HG03457 (cell line): ENCODE measurements around the gene BMPR1B.
"Not testable (repeated sequence)": the region's sequence is repeated elsewhere in the genome, so short reads cannot be mapped to it uniquely, and the experiment has no call there.

ENCODE experiments used
- ATAC-seq: cut with Tn5 transposase; IDR thresholded peaks from one replicate; pipeline ENCODE4 v1.9.1; 2021; ENCODE audit warnings: moderate number of reproducible peaks; ENCODE audit not compliant: unreplicated experiment

BMPR1B gene

DNA sequence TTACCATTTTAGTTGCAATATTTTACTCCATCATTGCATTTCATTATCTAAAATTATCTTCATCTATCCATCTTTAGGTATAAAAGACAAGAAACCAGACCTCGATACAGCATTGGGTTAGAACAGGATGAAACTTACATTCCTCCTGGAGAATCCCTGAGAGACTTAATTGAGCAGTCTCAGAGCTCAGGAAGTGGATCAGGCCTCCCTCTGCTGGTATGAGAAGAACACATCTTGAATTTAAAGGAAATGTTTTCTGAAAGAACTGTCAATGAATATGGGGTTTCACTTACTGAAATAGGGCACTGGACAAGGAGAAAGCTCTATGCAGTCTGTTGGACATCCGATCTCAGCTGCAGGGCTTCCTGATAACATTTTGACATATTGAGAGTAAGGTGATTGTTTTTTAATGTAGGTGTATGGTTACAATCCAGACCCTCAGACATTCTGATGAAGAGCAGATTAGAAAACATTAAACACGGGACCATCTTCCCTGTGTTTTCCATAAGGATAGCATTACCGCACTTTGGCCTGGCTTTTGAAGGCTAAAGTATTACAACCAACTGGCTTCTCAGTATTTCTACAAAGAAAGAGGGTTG is 367.2 kb downstream of the BMPR1B start:
- ATAC-seq = no peak

DNA sequence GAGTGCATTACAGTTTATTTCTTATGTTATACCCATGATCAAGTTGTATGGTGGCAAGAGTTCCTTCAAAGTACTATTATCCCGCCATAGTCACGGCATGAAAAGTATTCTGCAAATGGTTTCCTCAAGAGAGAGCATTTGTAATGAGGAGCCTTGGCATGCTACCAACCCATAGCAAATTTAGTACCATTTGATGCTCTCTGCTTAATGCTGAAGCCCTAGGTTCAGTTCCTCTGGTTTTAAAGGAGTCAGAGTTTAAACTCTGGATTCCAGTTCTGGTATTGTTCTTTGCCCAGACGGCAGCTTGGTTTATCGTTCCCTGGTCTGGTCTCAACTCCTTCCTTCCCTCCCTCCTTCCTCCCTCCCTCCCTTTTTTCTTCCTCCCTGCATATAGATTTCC is 371.3 kb downstream of the BMPR1B start:
- ATAC-seq = no peak

DNA sequence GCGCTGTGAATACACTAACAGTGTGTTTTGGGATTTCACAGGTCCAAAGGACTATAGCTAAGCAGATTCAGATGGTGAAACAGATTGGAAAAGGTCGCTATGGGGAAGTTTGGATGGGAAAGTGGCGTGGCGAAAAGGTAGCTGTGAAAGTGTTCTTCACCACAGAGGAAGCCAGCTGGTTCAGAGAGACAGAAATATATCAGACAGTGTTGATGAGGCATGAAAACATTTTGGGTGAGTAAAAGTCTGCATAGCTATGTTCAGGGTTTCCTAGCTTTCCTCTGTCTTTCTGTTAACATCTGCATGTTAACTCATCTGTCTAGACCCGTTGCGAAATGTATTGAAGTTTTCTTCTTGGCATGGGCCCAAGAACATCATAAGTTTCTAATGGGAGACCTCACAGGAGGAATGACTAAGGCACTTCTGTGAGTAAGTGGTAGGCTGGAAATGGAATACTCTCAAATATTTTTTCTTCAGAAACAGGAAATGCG is 372.1 kb downstream of the BMPR1B start:
- ATAC-seq = no peak

DNA sequence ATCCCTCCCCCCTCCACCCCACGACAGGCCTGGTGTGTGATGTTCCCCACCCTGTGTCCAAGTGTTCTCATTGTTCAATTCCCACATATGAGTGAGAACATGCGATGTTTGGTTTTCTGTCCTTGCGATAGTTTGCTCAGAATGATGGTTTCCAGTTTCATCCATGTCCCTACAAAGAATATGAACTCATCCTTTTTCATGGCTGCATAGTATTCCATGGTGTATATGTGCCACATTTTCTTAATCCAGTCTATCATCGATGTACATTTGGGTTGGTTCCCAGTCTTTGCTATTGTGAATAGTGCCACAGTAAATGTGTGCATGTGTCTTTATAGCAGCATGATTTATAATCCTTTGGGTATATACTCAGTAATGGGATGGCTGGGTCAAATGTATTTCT is 376.3 kb downstream of the BMPR1B start:
- not testable (repeated sequence) for ATAC-seq

DNA sequence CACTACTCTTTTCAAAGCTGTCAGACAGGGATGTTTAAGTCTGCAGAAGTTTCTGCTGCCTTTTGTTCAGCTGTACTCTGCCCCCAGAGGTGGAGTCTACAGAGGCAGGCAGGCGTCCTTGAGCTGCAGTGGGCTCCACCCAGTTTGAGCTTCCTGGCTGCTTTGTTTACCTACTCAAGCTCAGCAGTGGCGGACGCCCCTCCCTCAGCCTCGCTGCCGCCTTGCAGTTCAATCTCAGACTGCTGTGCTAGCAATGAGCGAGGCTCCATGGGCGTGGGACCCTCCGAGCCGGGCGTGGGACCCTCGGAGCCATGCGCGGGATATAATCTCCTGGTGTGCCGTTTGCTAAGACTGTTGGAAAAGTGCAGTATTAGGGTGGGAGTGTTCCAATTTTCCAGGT is 381.7 kb downstream of the BMPR1B start:
- ATAC-seq = not testable (repeated sequence)

DNA sequence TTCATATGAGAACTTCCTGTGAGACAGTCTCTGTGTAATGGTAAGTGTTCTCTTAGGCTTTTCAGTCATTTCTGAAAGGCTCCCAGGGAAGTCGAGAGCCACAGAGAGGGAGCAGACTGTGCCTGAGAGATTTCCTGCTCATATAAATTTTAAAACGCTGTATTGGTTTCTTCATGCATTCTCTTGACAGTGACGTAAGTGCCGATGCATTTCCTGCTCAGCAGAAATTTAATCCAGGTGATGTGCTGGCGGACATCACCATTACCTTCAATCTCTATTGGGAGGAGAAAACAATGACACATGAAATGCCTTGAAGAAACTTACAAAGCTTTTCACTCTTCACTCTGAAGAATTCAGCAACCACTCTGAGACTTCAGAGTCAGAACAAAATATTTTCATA is 383.6 kb downstream of the BMPR1B start:
- ATAC-seq = no peak

DNA sequence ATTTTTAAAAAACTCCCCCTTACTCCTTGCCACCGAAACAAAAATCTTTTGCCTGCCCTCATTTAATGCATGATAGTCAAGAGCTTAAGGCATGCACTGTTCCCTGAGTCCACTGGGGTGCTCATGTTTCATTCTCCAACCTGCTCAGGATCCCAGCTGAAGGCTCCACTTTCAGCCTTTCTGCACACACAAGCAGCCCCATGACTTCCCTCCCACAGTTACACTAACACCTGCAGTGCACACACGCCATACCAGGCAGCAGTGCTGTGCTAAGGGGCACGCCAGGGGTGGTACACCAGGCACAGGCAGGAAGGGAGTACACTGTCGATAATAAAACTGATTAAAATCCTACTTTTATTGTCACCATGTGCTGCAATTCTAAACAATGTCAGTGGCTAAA is 385.2 kb downstream of the BMPR1B start:
- ATAC-seq = no peak

DNA sequence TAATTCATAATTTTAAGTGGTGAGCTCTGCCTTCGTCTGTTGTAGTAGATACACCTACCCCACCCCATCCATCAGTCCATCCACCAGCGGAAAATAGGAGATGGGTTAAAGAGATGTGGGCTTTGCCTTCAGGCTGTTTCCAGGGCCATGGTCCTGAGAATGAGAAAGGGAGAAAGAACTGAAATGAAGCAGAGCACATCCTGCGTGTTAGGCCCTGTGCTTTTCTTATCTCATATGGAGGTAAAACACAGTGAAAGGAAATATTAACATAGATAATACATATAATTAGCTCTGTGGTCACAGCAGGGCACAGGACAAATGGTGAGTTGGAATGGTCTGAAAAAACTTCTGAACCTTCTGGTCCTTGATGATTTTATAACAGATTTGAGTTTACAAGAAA is 393.5 kb downstream of the BMPR1B start:
- ATAC-seq = no peak

DNA sequence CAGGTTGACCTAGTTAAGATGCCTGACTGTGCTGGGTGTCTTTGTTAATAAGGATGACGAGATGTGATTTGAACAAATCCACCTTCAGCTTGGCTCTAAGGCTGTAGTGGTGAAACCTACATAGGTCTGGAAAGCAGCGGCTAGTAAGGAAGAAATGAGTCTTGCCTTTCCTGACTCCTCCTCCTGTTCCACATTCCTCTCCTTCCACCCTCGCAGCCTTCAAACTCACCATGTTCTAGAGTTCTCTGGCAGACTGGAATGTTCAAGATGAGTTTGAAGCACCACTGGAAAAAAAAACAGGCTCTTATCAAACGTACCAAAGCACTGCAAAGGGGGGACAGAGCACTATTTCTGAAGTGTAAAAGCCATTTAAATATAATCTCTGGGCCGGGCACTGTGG is 395.4 kb downstream of the BMPR1B start:
- ATAC-seq = no peak

DNA sequence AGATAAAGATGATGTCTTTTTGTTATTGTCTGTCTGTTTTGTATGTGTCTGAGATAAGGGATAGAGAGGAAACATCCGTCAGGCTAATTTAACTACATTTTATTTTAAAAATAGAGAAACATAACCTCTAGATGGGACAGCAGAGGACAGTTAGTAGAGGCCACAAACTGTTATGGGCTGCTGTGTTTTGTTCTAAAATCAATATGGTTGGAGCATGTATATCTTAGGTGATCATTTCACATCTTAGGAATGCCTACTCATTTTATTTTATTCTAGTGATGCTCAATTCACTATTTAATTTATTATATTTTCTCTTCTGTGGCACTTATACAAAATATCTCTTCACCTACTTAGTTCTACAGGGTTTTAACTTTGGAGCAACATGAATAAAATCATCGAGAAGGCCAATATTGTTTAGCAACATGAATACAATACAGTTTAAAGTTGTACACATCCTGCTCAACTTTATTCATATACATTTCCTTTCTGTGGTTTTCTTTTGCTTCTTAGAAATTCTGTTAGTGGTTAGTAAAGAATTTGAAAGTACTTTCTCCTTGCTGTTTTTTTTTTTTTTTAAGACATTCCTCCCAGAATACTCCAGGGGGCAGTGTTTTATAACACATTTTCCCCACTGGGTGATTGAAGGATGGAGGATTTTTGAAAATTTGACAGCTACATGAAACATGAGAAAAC is 398.1 kb downstream of the BMPR1B start:
- ATAC-seq = no peak

DNA sequence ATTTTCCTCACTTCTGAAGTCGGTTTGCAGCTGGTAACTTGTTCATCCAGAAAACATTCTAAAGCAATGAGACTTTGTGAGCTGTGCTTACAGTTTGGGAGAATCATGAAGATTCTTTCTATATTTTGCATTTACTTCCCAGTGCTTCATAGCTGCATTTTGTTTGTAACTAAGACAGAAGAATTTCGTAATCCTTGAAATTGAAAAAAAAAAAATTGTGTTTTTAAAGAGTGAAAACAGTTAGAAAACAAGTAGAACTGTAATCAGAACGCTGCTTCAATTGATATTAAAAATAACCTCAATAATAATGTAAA is 398.7 kb downstream of the BMPR1B start:
- no peak for ATAC-seq

DNA sequence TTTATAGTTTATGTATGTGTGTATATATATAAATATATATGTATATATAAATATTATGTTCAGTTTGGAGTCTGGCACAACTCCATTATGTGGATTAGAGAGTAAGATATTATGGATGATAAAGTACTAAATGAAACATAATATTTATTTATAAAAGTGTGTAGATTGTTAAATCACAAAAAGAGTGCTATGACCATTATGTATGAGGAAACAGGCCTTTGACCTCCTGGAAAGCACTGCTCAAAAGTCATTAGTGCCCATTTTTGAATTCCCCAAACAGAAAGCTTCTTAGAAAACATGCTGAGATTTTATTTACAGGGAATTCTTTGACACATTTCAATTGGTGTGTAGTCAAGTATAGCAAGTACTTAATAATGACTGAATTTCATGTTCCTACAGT is 399.8 kb downstream of the BMPR1B start:
- ATAC-seq = no peak

DNA sequence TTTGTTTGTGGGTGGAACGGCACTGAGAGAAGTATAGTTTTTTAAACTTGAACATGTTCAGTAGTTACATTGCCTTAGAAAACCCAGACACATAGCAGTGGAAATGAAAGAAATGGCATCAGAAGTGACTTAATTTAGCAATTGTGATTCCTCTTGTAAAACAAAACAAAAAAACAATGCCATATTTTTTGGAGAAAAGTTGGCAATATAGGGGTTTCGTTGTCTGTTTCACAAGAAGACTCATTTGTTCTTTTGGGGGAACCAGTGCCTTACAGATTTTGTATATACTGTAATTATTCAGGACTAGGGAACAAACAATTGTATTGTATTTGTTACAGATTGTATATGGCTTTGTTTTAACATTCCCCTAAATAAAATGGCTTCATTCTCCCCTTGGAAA is 400.3 kb downstream of the BMPR1B start:
- ATAC-seq = no peak

DNA sequence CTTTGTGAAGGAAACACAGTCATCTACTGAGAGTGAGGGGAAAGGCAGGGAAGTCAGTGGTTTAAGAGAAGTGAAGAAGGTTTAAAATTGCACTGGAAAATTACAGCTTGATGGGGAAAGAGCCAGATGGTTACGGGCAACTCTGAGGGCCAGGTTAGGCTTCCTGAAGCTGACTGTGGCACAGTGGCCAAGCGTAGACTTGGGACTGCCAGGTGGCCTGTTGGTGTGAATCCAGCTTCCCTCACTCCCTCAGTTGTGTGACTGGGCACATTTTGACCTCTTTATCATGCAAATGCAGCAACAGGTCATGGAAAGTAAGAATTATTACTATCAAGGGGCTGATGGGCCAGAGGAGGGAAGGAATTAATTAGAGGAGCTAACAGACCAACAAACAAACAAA is 400.9 kb downstream of the BMPR1B start:
- ATAC-seq = no peak

DNA sequence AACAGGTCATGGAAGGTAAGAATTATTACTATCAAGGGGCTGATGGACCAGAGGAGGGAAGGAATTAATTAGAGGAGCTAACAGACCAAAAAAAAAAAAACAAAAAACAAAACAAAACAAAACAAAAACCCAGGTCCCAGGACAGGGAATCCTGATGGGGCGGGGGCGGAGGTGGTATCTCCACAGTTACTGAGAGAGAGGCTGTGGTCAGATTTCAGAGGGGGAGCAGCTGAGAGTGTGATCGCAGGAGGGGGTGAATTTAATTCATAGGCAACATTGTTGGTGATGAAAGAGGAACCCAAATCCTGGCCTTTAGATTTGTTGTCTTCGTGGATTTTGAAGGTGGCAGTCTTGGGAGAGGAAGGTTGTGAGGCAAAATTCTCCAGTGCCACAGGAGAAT is 401.6 kb downstream of the BMPR1B start:
- ATAC-seq = no peak

DNA sequence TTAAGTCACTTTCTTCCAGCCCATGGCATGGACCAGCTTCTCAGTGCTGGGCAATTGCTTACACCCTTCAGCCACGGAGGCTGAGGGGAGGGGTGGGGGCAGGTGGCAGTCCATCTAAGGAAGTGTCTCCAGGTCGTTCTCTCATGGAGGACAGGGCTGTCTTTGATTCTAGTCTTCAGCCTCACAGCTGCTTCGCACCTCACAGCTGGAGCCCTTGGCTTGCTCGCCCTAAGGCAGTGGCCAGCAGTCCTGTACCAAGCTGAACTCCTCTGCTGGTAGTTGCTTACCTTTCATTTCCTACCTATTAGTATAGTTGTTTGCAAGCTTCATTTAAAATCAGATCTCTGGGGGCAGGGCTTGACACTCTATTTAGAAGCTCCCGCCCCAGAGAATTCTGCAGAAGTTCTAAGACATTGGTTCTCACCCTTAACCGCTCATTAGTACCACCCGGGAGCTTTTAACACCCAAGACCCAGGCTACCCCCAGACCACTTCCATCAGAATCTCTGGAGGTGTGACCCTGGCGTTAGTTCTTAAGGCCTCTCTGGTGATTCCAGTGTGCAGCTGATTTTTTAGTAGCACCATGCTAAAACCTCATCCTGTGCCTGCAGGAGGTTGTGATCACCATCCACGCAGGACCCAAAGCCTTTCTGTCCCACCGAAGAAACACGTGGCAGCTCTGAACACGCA is 404.2 kb downstream of the BMPR1B start:
- ATAC-seq = no peak

DNA sequence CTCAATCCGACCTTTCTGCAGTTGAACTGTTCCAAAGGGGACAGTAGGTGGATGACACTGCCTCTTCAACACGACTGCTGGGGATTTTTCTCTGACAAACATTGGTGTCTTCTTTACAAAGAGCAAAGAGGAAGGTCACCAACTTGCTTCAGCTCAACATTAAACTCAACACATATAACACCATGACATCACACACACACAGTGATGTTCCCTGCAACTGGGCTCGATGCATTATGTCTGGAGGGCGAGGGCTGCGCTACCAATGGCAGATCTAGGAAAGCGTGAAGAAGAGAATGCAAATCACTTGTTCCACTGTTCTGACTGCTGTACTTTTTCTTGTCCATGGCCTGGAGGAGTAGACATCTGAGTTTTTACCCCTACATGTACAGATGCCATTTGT is 405.1 kb downstream of the BMPR1B start:
- ATAC-seq = no peak

DNA sequence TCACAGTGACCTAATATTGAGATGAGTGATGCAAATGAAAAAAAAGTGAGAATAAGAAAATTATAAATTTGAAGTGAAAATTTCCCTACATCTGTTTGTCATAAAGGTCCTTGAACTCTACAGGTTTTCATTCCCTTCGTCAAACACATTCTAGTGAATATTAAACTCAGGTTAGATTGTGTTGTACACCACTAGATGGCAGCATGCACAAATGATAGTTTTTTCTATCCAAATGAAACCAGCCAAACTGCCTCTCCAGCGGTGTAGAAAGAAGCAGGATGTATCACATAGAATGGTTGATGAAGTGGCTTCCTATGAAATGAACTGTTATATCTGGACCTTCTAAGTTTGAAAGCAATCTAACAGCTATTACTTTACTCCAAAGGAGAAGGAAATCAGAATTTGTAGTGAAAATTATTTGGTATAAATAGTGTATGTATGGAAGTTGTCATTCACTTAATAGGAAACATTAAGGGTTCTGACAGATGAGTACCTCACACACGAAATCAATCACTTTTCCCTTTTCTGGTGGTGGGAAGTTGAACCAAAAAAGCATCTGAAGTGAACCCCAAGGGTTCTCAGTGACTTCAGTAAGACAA is 408.3 kb downstream of the BMPR1B start:
- peak; percentile 78 for ATAC-seq

DNA sequence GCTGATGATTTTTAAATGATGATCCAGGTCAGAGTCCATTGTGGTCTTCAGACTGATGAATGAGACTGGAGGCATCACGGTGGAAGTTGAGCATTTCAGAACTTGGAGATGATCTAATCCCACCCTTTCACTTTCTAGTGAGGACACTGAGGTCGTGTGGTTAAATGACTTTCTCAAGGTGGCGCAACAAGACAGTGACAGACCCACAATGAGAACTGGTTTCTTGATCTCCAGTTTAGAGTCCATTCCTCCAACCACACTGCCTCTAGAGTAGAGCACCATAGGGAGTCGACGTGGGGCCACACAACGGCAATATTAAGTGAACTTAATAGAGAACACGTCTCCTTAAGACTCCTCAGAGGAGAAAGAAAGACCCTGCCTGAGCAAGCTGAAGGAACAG is 410.1 kb downstream of the BMPR1B start:
- no peak for ATAC-seq

DNA sequence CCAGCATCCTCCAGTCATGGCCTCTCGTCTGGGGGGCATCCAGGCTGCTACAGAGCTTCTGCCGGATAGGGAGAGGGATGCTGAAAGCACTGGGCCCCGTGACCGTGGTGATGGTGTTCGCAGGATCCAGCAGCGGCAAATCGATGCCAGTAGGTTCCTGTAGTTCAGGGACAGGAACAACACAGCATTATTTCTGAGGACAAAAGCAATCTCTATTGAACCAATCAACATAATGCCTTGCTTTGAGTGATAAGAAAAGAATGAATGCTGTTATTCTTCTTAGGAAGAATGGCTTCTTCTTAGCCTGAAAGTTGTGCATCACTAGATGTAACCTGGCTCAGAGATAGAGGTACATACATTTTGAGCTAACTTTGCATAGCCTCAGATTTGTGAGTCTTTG is 412.4 kb downstream of the BMPR1B start:
- ATAC-seq = no peak

DNA sequence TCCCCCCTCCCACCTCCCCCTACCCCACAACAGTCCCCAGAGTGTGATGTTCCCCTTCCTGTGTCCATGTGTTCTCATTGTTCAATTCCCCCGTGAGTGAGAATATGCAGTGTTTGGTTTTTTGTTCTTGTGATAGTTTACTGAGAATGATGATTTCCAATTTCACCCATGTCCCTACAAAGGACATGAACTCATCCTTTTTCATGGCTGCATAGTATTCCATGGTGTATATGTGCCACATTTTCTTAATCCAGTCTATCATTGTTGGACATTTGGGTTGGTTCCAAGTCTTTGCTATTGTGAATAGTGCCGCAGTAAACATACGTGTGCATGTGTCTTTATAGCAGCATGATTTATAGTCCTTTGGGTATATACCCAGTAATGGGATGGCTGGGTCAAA is 413.6 kb downstream of the BMPR1B start:
- ATAC-seq = not testable (repeated sequence)

DNA sequence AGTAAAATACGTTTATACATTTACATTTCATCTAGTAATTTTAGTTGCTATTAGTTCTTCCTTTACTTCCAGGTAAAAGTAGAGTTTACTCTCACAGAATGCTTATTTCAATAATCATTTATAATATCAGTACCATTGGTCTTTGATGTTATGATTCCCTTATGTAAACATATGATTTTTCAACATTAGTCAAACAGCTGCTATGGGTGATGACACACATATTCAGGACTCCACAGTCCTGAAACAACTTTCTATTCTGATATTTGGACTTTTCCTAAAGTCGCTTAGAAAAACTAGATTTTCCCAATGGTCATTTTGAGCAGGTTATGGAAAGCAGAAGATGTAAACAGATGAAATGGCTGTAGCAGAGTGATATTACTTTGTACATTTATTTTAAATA is 421.2 kb downstream of the BMPR1B start:
- no peak for ATAC-seq
